Middle frontal gyrus (tissue), 1 donor: ENCODE data around the gene NELFCD.

Source experiments
- DNase-seq: peaks from one replicate; pipeline ENCODE4 v3.0.0-alpha.2; 2015; ENCODE audit warnings: low spot score; ENCODE audit errors: extremely low spot score

The NELFCD gene

GRCh38 chr20:59043698-59044097 lies 62.6 kb downstream of the NELFCD start:
- no peak for DNase-seq

GRCh38 chr20:59044295-59044694 lies 63.2 kb downstream of the NELFCD start:
- no peak for DNase-seq
